GF-D8 (cell line): Measurements from ENCODE around the gene METAP2.
"Not testable (repeated sequence)": the region's sequence is repeated elsewhere in the genome, so short reads cannot be mapped to it uniquely, and the experiment has no call there.

Experiments
- DNase-seq: peaks from one replicate; lab custom pipeline; 2025; lab: John Stamatoyannopoulos, UW

The METAP2 gene

GRCh38 chr12:95462551-95462950 is 11.4 kb upstream of the METAP2 start:
- DNase-seq, result no peak

- no peak for DNase-seq
Observed at GRCh38 chr12:95463050-95463449, 10.9 kb upstream of the METAP2 start.

GRCh38 chr12:95463776-95464175 is 10.2 kb upstream of the METAP2 start:
- DNase-seq, result not testable (repeated sequence)

GRCh38 chr12:95465275-95465674 is 8.7 kb upstream of the METAP2 start:
- no peak for DNase-seq

- no peak for DNase-seq
Observed at GRCh38 chr12:95470300-95470699, 3.7 kb upstream of the METAP2 start.

GRCh38 chr12:95473231-95473883 is 595 bp upstream of the METAP2 start:
- no peak for DNase-seq

- no peak for DNase-seq
Observed at GRCh38 chr12:95474660-95474958, 657 bp downstream of the METAP2 start.

- no peak for DNase-seq
Observed at GRCh38 chr12:95480230-95480629, 6.3 kb downstream of the METAP2 start.

GRCh38 chr12:95481072-95481471 is 7.1 kb downstream of the METAP2 start:
- DNase-seq, result no peak

- no peak for DNase-seq
Observed at GRCh38 chr12:95481888-95482287, 7.9 kb downstream of the METAP2 start.

- DNase-seq, result not testable (repeated sequence)
Observed at GRCh38 chr12:95482564-95482963, 8.6 kb downstream of the METAP2 start.

GRCh38 chr12:95484524-95484923 is 10.6 kb downstream of the METAP2 start:
- DNase-seq, result no peak

GRCh38 chr12:95487024-95487423 is 13.1 kb downstream of the METAP2 start:
- no peak for DNase-seq

- no peak for DNase-seq
Observed at GRCh38 chr12:95492462-95492861, 18.5 kb downstream of the METAP2 start.

GRCh38 chr12:95494888-95495287 is 20.9 kb downstream of the METAP2 start:
- DNase-seq, result no peak

- DNase-seq, result no peak
Observed at GRCh38 chr12:95495433-95495832, 21.5 kb downstream of the METAP2 start.

GRCh38 chr12:95497031-95497430 is 23.1 kb downstream of the METAP2 start:
- no peak for DNase-seq

- no peak for DNase-seq
Observed at GRCh38 chr12:95498968-95499367, 25.0 kb downstream of the METAP2 start.

GRCh38 chr12:95499772-95500171 is 25.8 kb downstream of the METAP2 start:
- DNase-seq, result no peak

GRCh38 chr12:95504140-95504539 is 30.2 kb downstream of the METAP2 start:
- no peak for DNase-seq

- DNase-seq, result no peak
Observed at GRCh38 chr12:95505039-95505438, 31.1 kb downstream of the METAP2 start.

- DNase-seq, result no peak
Observed at GRCh38 chr12:95506707-95507523, 33.0 kb downstream of the METAP2 start.

- no peak for DNase-seq
Observed at GRCh38 chr12:95509300-95509699, 35.3 kb downstream of the METAP2 start.

- no peak for DNase-seq
Observed at GRCh38 chr12:95511977-95512376, 38.0 kb downstream of the METAP2 start.
